ENCODE measurements around the gene PXDN. TPM values are rescaled to one million over a fixed set of nuclear protein-coding genes. Genes with fewer than 3 reads are reported as not detected.
"Not testable (repeated sequence)": the region's sequence is repeated elsewhere in the genome, so short reads cannot be mapped to it uniquely, and the experiment has no call there.

PXDN gene
- total and polyA plus RNA-seq, 9 of the 15 experiments (the other 6 are each of a cell fraction or from before 2014, with no cell fraction given) = 0.49 TPM; not detected in 8

GRCh38 chr2:1701020-1701419 is 43.3 kb downstream of the PXDN start:
- DNase-seq (ENCODE audit: extremely low read depth in 1 of 4, low spot score in 3 of 4) (no peak), FAIRE-seq (no peak), ATAC-seq (no peak)
- POLR2A ChIA-PET = no interaction called here
- no peaks in the 10 kb centered on the region for H3K79me2 ChIP-seq (ENCODE audit: control insufficient read depth, insufficient read depth, low read length)
- H3K4me1 ChIP-seq (replicated peaks in 1 of 2; ENCODE audit: control insufficient read depth in 2 of 2, insufficient read depth in 2 of 2, low read length in 2 of 2) = no peaks in the 10 kb centered on the region
- H3K9me3 ChIP-seq (replicated peaks; ENCODE audit: control insufficient read depth, insufficient read depth, low read depth, low read length) = no peaks in the 10 kb centered on the region
- intact Hi-C loops (cut with micrococcal nuclease) (no loop called here), in situ Hi-C loops (cut with MboI) (no loop called here)
- H3K36me3 ChIP-seq (ENCODE audit: control insufficient read depth, insufficient read depth, low read length) = no peaks in the 10 kb centered on the region
- no peaks in the 10 kb centered on the region for H3K9me1 ChIP-seq (ENCODE audit: control insufficient read depth, insufficient read depth, low read length)
- peaks cover 0 to 16% of the 10 kb centered on the region in 2 experiments; a peak in 2 of 5 replicates for H3K27me3 ChIP-seq (ENCODE audit: control insufficient read depth in 2 of 2, insufficient read depth in 2 of 2, low read length in 2 of 2)
- H4K20me1 ChIP-seq (replicated peaks; ENCODE audit: control insufficient read depth, insufficient read depth, low read length) = no peaks in the 10 kb centered on the region
- no peak overlapping the region for H3K4me3 ChIP-seq
- H3K9ac ChIP-seq (ENCODE audit: insufficient read depth in 1 of 2, low read depth in 2 of 2, low read length in 2 of 2) = no peak overlapping the region
- no peak overlapping the region for H2AFZ ChIP-seq (ENCODE audit: low read depth, low read length)
- no peak for TF ChIP-seq CXXC5 (CRISPR knock-in tag; IDR thresholded peaks at IDR 0.05)
- TF ChIP-seq DMBX1 (CRISPR knock-in tag; IDR thresholded peaks at IDR 0.05; ENCODE audit: borderline replicate concordance) = no peak
- TF ChIP-seq TEAD1 (CRISPR knock-in tag; IDR thresholded peaks at IDR 0.05) = no peak
- TF ChIP-seq FIP1L1 (IDR thresholded peaks at IDR 0.05; ENCODE audit: low read depth, low read length, poor library complexity, severe bottlenecking) = no peak
- TF ChIP-seq TRIM28 (IDR thresholded peaks at IDR 0.05) = no peak
- no peak for TF ChIP-seq SMAD4 (CRISPR knock-in tag; conservative IDR thresholded peaks at IDR 0.05)
- TF ChIP-seq, protein P1, sequence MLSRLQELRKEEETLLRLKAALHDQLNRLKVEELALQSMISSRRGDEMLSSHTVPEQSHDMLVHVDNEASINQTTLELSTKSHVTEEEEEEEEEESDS (CRISPR knock-in tag; IDR thresholded peaks at IDR 0.05) = no peak
- no peak overlapping the region for H3K27ac ChIP-seq (ENCODE audit: extremely low read depth, low read depth, low read length)
- BruUV-seq (replicated peaks) = no TSS peak
- WGBS (ENCODE audit: insufficient coverage, low coverage, missing lambda C conversion rate) = 0% methylated on average over 9 of the region's 9 CpGs
- no peak overlapping the region for H3K4me2 ChIP-seq (ENCODE audit: insufficient read depth, low read length)
- CTCF ChIA-PET (ENCODE audit: low intra/inter-chr PET ratio) = no interaction called here

DNA sequence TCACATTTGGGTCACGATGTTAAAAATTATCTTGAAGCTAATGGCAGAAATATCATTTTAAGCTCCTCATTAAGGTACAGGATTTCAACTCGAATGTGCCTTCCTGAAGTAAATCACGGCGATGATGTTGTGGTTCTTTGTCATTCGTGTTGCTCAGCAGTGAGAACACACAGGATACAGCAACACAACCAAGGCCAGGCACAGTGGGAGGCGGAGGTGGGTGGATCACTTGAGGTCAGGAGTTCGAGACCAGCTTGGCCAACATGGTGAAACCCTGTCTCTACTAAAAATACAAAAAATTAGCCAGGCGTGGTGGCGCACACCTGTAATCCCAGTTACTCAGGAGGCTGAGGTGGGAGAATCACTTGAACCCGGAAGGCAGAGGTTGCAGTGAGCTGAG is 43.9 kb downstream of the PXDN start:
- H3K9me1 ChIP-seq (ENCODE audit: control insufficient read depth, insufficient read depth, low read length); H3K27ac ChIP-seq (ENCODE audit: extremely low read depth, low read depth, low read length); H3K4me1 ChIP-seq (replicated peaks in 1 of 2; ENCODE audit: control insufficient read depth in 2 of 2, insufficient read depth in 2 of 2, low read length in 2 of 2); H4K20me1 ChIP-seq (replicated peaks; ENCODE audit: control insufficient read depth, insufficient read depth, low read length); H3K4me3 ChIP-seq; intact Hi-C loops (cut with micrococcal nuclease); DNase-seq (ENCODE audit: extremely low read depth in 1 of 4, low spot score in 3 of 4); H2AFZ ChIP-seq (ENCODE audit: low read depth, low read length); H3K36me3 ChIP-seq (ENCODE audit: control insufficient read depth, insufficient read depth, low read length); in situ Hi-C loops (cut with MboI); ATAC-seq; H3K9me3 ChIP-seq (replicated peaks; ENCODE audit: control insufficient read depth, insufficient read depth, low read depth, low read length); H3K79me2 ChIP-seq (ENCODE audit: control insufficient read depth, insufficient read depth, low read length); H3K9ac ChIP-seq (ENCODE audit: insufficient read depth in 1 of 2, low read depth in 2 of 2, low read length in 2 of 2); H3K4me2 ChIP-seq (ENCODE audit: insufficient read depth, low read length); BruUV-seq (replicated peaks); CTCF ChIA-PET (ENCODE audit: low intra/inter-chr PET ratio); POLR2A ChIA-PET; FAIRE-seq: not testable (repeated sequence)
- peaks cover 0 to 16% of the 10 kb centered on the region in 2 experiments; a peak in 2 of 5 replicates for H3K27me3 ChIP-seq (ENCODE audit: control insufficient read depth in 2 of 2, insufficient read depth in 2 of 2, low read length in 2 of 2)
- WGBS (ENCODE audit: insufficient coverage, low coverage, missing lambda C conversion rate) = 0% methylated on average over 10 of the region's 10 CpGs

Data from K562 (cell line).